GM12872 (cell line): ENCODE measurements around the gene SLC25A30.

Source experiments
- TF ChIP-seq, protein P1 (sequence below): IDR thresholded peaks from 3 replicates; pipeline ENCODE4 v1.5.1; 2011; ENCODE audit warnings: low read depth, mild to moderate bottlenecking, low read length, moderate library complexity; ENCODE audit not compliant: insufficient read depth

Gene SLC25A30

DNA sequence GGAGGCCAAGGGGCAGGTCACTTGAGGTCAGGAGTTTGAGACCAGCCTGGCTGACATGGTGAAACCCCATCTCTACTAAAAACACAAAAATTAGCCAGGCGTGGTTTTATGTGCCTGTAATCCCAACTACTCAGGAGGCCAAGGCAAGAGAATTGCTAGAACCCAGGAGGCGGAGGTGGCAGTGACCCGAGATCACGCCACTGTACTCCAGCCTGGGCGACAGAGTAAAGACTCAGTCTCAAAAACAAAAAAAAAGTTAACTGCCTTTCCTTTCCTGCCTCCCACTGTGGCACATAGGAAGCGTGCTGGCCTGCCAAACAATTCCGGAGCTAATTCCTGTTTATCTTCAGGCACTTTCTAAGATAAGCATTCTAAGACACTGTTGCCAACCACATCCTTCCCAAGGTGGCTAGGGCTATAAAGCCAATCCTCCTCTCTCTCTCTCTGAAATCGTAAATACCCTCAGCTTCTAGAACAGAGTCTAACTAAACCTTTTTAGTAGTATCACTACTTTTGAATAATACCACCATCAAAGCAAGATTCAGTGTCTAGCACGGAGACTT lies 21.6 kb downstream of the SLC25A30 start:
- TF ChIP-seq, protein P1, sequence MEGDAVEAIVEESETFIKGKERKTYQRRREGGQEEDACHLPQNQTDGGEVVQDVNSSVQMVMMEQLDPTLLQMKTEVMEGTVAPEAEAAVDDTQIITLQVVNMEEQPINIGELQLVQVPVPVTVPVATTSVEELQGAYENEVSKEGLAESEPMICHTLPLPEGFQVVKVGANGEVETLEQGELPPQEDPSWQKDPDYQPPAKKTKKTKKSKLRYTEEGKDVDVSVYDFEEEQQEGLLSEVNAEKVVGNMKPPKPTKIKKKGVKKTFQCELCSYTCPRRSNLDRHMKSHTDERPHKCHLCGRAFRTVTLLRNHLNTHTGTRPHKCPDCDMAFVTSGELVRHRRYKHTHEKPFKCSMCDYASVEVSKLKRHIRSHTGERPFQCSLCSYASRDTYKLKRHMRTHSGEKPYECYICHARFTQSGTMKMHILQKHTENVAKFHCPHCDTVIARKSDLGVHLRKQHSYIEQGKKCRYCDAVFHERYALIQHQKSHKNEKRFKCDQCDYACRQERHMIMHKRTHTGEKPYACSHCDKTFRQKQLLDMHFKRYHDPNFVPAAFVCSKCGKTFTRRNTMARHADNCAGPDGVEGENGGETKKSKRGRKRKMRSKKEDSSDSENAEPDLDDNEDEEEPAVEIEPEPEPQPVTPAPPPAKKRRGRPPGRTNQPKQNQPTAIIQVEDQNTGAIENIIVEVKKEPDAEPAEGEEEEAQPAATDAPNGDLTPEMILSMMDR, result no peak

GRCh38 chr13:45393941-45394570 lies 24.1 kb downstream of the SLC25A30 start:
- TF ChIP-seq, protein P1, result peak; percentile 65

- TF ChIP-seq, protein P1, result no peak
Measured at GRCh38 chr13:45392811-45393210, 25.4 kb downstream of the SLC25A30 start.

- TF ChIP-seq, protein P1, result no peak
Measured at GRCh38 chr13:45391926-45392325, 26.2 kb downstream of the SLC25A30 start.

DNA sequence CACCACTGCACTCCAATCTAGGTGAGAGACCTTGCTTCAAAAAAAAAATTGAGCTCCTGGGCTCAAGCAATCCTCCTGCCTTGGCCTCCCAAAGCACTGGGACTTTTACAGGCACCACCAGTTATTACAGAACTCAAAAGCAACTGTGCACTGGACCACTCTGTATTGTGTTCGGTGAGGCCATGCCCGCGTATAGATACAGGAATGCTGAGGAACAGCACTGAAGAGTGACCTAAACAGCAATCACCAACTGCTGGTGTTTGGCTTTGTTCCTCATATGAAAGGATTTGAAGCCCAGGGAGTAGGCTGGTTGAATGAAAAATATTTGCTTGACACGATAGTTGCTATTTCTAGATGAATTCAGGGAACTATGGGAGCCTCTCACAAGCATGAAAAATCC lies 29.5 kb downstream of the SLC25A30 start:
- TF ChIP-seq, protein P1, result no peak

DNA sequence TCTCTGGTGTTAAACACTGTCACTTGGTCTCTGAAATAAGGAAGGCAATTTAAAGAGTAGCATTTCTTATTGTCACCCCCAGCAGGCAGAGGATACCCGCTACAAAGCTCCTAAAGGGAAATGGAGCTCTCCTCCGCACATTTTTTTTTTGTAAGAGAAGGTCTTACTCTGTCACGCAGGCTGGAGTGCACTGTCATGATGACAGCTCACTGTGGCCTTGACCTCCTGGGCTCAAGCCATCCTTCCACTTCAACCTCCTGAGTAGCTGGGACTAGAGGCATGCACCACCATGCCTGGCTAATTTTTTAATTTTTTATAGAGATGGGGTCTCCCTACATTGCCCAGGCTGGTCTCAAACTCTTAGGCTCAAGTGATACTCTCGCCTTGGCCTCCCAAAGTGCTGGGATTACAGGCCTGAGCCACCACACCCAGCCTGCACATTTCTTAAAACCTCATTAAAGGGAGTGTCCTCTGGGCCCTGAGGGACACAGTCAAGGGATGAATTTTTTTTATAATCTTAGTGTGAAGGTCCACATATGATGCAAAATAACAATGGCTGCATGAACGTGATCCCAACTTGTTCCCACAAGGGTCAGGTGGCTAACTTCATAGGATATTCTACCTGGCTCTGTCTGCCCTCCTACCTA lies 32.1 kb downstream of the SLC25A30 start:
- TF ChIP-seq, protein P1, result no peak

DNA sequence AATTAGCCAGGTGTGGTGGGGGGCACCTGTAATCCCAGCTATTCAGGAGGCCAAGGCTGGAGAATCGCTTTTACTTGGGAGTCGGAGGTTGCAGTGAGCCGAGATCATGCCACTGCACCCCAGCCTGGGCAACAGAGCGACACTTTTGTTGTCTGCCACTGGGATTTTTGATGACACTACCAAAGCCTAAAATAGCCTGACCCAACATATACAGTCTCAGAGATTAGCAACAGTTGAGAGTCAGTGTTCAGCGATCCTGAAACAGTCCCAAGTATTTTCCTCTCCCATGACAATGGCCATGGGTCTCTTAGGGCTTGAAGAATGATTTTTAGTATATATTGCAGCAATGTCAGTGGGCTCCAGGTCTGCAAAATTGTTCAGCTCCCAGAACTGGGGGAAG lies 32.9 kb downstream of the SLC25A30 start:
- TF ChIP-seq, protein P1, result no peak
